C4-2B (cell line): ENCODE results near the gene POP7.

Source experiments
- H3K27ac ChIP-seq: fragments of 450-650 bp; 2 replicates; pipeline ENCODE4 v1.5.1; 2017
- ZFX ChIP-seq: fragments of 450-650 bp; IDR thresholded peaks from 2 replicates; pipeline ENCODE4 v1.6.1; 2017
- TF ChIP-seq, protein P1 (sequence below): fragments of 450-650 bp; conservative IDR thresholded peaks from 2 replicates; pipeline ENCODE4 v1.5.1; 2017; ENCODE audit warnings: mild to moderate bottlenecking

POP7 gene

DNA sequence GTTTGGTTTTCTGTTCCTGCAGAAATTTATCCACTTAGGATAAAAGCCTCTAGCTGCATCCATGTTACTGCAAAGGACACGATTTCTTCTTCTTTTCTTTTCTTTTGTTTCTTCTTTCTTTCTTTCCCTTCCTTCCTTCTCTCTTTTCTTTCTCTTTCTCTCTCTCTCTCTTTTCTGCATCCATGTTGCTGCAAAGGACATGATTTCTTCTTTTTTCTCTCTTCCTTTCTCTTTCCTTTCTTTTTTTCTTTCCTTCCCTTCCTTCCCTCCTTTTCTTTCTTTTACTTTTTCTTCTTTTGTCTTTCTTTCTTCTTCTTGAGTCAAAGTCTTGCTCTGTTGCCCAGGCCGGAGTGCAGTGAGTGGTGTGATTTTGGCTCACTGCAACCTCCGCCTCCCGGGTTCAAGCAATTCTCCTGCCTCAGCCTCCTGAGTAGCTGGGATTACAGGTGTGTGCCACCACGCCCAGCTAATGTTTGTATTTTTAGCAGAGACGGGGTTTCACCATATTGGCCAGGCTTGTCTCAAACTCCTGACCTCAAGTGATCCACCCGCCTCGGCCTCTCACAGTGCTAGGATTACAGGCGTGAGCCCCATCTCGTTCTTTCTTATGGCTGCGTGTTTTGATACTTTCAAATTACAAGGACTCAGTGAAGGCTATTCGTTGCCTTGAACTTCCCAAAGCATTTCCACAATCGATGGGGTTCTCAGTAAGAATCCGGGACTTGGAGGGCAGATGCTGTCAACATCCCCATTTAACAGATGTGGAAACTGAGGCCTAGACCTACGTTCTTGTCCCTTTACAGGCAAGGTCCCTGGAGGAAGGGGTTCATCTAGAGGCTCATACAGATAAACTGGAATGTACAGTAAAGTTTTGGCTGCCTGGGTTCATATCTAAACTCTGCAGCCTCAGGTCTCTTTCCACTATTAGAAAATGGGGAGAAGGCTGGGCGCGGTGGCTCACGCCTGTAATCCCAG, 34.3 kb upstream of the POP7 start:
- TF ChIP-seq, protein P1, sequence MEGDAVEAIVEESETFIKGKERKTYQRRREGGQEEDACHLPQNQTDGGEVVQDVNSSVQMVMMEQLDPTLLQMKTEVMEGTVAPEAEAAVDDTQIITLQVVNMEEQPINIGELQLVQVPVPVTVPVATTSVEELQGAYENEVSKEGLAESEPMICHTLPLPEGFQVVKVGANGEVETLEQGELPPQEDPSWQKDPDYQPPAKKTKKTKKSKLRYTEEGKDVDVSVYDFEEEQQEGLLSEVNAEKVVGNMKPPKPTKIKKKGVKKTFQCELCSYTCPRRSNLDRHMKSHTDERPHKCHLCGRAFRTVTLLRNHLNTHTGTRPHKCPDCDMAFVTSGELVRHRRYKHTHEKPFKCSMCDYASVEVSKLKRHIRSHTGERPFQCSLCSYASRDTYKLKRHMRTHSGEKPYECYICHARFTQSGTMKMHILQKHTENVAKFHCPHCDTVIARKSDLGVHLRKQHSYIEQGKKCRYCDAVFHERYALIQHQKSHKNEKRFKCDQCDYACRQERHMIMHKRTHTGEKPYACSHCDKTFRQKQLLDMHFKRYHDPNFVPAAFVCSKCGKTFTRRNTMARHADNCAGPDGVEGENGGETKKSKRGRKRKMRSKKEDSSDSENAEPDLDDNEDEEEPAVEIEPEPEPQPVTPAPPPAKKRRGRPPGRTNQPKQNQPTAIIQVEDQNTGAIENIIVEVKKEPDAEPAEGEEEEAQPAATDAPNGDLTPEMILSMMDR, result no peak
- TF ChIP-seq ZFX, result no peak
- H3K27ac ChIP-seq, result no peak overlapping the region

DNA sequence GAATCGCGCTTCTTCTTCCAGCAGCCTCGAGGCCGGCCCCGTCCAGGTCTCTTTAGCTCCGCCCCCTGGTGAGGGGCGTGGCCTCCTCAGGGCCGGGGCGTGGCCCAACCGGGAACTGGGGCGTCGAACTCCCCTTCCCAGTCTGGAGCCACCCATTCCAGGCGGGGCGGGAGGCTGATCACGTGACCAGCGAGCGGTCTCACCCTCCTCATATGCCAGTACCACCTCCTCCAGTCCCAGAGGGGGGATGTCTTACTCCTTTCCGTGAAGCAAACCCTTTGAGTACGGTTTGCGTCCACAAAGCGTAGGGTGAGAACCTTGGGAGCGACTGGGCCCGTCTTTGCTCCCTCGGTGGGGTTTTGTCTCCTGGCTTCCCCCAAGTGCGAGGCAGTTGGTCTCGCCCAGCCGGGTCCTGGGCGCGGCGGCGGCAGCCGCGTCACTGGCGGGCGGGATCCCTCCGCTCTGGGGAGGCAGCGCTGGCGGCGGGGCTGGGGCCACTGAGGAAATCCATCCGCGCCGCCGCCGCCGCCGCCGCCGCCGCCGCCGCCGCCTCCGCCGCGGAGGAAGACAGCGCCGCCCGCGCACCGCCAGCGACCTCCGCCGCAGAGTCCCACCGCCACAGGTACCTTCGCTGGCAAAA, 32.5 kb upstream of the POP7 start, which contains the start of gene GNB2:
GNB2 (plus strand) TSS at position 439 of the 640 bp plus-strand sequence. CDS start 2,526 bp downstream, outside the sequence.
- TF ChIP-seq, protein P1, result no peak
- TF ChIP-seq ZFX, result no peak
- H3K27ac ChIP-seq, result peak within 1 kb of the TSS; percentile 88

DNA sequence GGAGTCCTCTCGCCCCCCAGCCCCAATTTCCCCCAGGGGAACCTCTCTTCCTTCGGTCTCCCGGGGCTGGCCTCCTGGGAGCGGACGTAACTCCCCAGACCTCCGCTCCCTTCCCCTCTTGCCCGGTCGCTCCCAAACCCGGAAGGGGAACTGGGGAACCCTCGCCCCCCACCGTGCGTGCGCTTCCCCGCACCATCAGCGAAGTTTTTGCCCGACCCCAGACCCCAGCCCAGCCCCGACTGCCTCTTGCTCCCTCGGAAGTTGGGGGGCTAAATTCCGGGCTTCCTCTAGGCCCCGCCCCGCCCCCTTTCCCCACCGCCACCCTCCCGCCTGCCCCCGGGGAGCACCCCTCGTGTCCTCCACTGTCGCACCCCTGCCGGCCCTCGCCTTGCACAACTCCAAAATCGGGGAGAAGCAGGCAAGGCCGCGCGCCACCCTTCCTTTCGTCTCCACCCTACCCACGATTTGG, 31.9 kb upstream of the POP7 start:
- TF ChIP-seq, protein P1, result no peak
- TF ChIP-seq ZFX, result no peak

DNA sequence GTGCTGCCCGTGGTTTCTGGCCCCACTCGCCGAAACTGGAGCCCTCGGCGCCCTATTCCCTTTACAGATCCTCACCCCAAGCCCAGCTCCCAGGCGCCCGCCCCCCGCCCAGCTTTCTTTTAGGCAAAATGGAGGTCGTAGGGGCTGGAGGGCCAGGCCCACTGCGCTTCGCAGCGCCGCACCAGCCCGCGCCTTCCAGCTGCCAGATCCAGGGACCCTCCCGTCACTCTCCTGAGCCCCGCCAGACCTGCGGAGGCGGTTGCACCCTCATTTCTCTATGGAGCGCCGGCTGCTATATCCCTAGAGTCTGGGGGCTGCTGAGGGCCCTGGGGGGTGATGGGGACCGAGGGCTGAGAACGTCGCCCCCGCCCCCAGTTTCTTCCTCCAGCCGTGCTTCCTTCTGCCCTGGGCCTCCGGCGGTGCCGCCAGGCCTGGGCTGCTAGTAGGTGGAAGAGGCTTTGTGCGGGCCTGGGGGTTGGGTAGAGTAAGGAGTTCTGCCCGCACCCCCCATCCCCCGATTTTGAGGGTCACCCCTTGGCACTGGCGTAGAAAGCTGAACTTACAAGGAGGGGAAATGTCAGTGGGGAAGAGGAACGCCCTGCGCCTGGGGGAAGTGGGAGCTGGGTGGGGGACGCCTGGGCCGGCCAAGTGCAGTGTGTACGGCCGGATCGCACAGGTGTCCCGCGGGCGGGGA, 31.4 kb upstream of the POP7 start:
- peak overlapping the region; percentile 88 for H3K27ac ChIP-seq
- peak; percentile 86 for TF ChIP-seq ZFX
- TF ChIP-seq, protein P1, result no peak

More for the DNA sequence above, 31.9 kb upstream of the POP7 start:
- H3K27ac ChIP-seq, result peak overlapping the region; percentile 88

DNA sequence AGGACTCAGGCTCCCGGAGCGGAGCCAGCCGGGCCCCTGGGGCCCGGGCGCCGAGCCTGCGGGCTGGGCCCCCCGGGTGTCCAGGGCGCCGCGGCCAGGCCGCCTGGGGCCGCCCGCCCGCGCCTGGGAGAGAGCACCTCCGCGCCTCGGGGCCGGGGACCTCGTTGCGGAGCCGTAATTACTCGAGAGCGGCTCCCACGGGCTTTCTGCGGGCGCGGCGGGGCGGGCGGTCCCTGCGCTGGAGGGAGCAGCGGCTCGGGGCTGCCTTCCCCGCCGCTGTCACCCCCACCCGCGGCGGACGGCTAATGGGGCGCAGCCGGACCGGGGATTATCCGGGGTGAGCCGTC, 30.8 kb upstream of the POP7 start:
- peak; percentile 52 for TF ChIP-seq ZFX
- TF ChIP-seq, protein P1, result no peak
- H3K27ac ChIP-seq, result peak overlapping the region; percentile 88

DNA sequence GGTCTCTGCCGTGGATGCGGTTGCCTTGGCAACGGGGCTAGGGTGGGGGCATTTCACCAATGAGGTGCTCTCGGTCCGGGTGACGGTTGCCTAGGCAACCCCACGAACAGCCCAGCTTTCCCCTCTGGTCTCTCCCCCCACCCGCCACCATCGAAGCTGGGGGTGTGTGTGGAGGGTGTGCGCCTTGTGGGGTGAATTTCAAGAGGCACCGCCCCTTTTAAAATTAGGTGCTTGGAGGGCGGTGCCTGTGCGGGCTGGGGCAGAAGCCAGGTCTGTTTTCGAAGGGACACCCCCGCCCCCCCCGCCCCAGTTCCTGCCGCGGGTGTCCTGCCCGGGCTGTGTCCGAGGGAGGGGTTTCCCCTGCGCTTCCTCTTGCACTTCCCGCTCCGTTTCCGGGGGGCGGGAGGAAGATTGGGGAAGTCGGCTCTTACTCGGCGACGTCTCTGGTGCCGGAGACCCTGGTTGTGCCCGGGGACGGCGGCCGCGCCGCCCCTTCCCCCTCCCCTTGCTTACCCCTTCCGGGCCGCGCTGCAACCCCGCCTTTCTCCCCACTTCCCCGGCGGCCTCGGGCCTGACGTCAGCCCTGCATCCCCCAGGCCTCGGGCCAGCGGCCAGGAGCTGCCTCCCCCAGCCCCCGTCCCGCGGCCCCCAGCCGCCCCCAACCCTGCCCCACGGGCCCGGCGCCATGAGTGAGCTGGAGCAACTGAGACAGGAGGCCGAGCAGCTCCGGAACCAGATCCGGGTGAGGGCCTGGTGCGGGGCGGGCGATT, 30.2 kb upstream of the POP7 start:
- peak; percentile 41; the same call in 1 of the 2 replicates for TF ChIP-seq ZFX
- TF ChIP-seq, protein P1, result no peak
- peak overlapping the region; percentile 88 for H3K27ac ChIP-seq
